HUES48 (cell line): ENCODE results near the gene TSC22D2.

Source experiments
- H3K27ac ChIP-seq: one replicate; pipeline ENCODE4 v1.7.0; 2013; ENCODE audit warnings: low read depth, low read length, inconsistent platforms
- H3K27me3 ChIP-seq: 2 replicates; pipeline ENCODE4 v1.6.1; 2013; ENCODE audit warnings: mild to moderate bottlenecking, low read length; ENCODE audit not compliant: control insufficient read depth, insufficient read depth
- H3K36me3 ChIP-seq: 2 replicates; pipeline ENCODE4 v1.6.1; 2013; ENCODE audit warnings: low read length; ENCODE audit not compliant: control insufficient read depth, insufficient read depth
- H3K4me1 ChIP-seq: 2 replicates; pipeline ENCODE4 v1.6.1; 2013; ENCODE audit warnings: mild to moderate bottlenecking, low read length; ENCODE audit not compliant: control insufficient read depth, insufficient read depth
- H3K4me3 ChIP-seq: 2 replicates; pipeline ENCODE4 v1.5.1; 2013; ENCODE audit warnings: mild to moderate bottlenecking, low read depth, low read length
- H3K9ac ChIP-seq: 2 replicates; pipeline ENCODE4 v1.6.1; 2013; ENCODE audit warnings: mild to moderate bottlenecking, low read depth, low read length, moderate library complexity
- H3K9me3 ChIP-seq: 2 replicates; pipeline ENCODE4 v1.6.1; 2013; ENCODE audit warnings: low read length; ENCODE audit not compliant: control insufficient read depth, insufficient read depth

TSC22D2 gene

GRCh38 chr3:150408221-150409124 is at the start of gene TSC22D2:
TSC22D2 (plus strand) TSS chr3:150408298; CDS start chr3:150409351, 1,053 bp downstream.
- H3K4me1 ChIP-seq, result peaks cover 29% of the 10 kb centered on the region
- no peaks in the 10 kb centered on the region for H3K27me3 ChIP-seq
- no peaks in the 10 kb centered on the region for H3K9me3 ChIP-seq
- peak within 1 kb of the TSS; percentile 79 for H3K9ac ChIP-seq
- peak within 1 kb of the TSS; percentile 100 for H3K27ac ChIP-seq
- peak within 1 kb of the TSS; percentile 93 for H3K4me3 ChIP-seq
- H3K36me3 ChIP-seq, result peaks cover 6% of the 10 kb centered on the region; the same call in 1 of the 2 replicates

GRCh38 chr3:150359381-150359780 is 48.7 kb upstream of the TSC22D2 start:
- Histone ChIP-seq H3K36me3 (no peaks in the 10 kb centered on the region), H3K4me1 (peaks cover 8% of the 10 kb centered on the region), H3K27ac (no peak overlapping the region), H3K27me3 (no peaks in the 10 kb centered on the region), H3K9me3 (no peaks in the 10 kb centered on the region), H3K4me3 (no peak overlapping the region), H3K9ac (no peak overlapping the region)

- no peaks in the 10 kb centered on the region for H3K27me3 ChIP-seq
- no peaks in the 10 kb centered on the region; the same call in 1 of the 2 replicates for H3K4me1 ChIP-seq
- H3K27ac ChIP-seq, result no peak overlapping the region
- H3K9me3 ChIP-seq, result no peaks in the 10 kb centered on the region
- no peak overlapping the region for H3K4me3 ChIP-seq
- no peaks in the 10 kb centered on the region for H3K36me3 ChIP-seq
- no peak overlapping the region for H3K9ac ChIP-seq
Observed at GRCh38 chr3:150360966-150361365, 47.1 kb upstream of the TSC22D2 start.

GRCh38 chr3:150362515-150363302 is 45.4 kb upstream of the TSC22D2 start:
- H3K4me3 ChIP-seq, result no peak overlapping the region
- no peaks in the 10 kb centered on the region; the same call in 1 of the 2 replicates for H3K4me1 ChIP-seq
- H3K9ac ChIP-seq, result no peak overlapping the region
- H3K9me3 ChIP-seq, result no peaks in the 10 kb centered on the region
- no peak overlapping the region for H3K27ac ChIP-seq
- no peaks in the 10 kb centered on the region for H3K36me3 ChIP-seq
- no peaks in the 10 kb centered on the region for H3K27me3 ChIP-seq

GRCh38 chr3:150363420-150363819 is 44.7 kb upstream of the TSC22D2 start:
- Histone ChIP-seq H3K27ac (no peak overlapping the region), H3K9me3 (no peaks in the 10 kb centered on the region), H3K4me1 (no peaks in the 10 kb centered on the region; the same call in 1 of the 2 replicates), H3K36me3 (no peaks in the 10 kb centered on the region), H3K9ac (no peak overlapping the region), H3K27me3 (no peaks in the 10 kb centered on the region), H3K4me3 (no peak overlapping the region)

- Histone ChIP-seq H3K36me3 (no peaks in the 10 kb centered on the region), H3K9ac (no peak overlapping the region), H3K9me3 (no peaks in the 10 kb centered on the region), H3K4me1 (peaks cover 2% of the 10 kb centered on the region), H3K27me3 (no peaks in the 10 kb centered on the region), H3K4me3 (no peak overlapping the region), H3K27ac (no peak overlapping the region)
Observed at GRCh38 chr3:150365132-150365604, 42.9 kb upstream of the TSC22D2 start.

- Histone ChIP-seq H3K36me3 (no peaks in the 10 kb centered on the region), H3K27ac (no peak overlapping the region), H3K27me3 (no peaks in the 10 kb centered on the region), H3K9me3 (no peaks in the 10 kb centered on the region), H3K9ac (no peak overlapping the region), H3K4me3 (no peak overlapping the region), H3K4me1 (peaks cover 28% of the 10 kb centered on the region)
Observed at GRCh38 chr3:150367757-150368156, 40.3 kb upstream of the TSC22D2 start.

- peak overlapping the region; percentile 37; the same call in 1 of the 2 replicates for H3K9ac ChIP-seq
- H3K9me3 ChIP-seq, result no peaks in the 10 kb centered on the region
- no peaks in the 10 kb centered on the region for H3K27me3 ChIP-seq
- H3K4me1 ChIP-seq, result peaks cover 33% of the 10 kb centered on the region
- H3K4me3 ChIP-seq, result peak overlapping the region; percentile 38
- peak overlapping the region; percentile 69 for H3K27ac ChIP-seq
- no peaks in the 10 kb centered on the region for H3K36me3 ChIP-seq
Observed at GRCh38 chr3:150370122-150370602, 37.9 kb upstream of the TSC22D2 start.

- Histone ChIP-seq H3K9me3 (no peaks in the 10 kb centered on the region), H3K4me3 (peak overlapping the region; percentile 38; the same call in 1 of the 2 replicates), H3K9ac (peak overlapping the region; percentile 40; the same call in 1 of the 2 replicates), H3K27me3 (no peaks in the 10 kb centered on the region), H3K4me1 (peaks cover 33% of the 10 kb centered on the region), H3K36me3 (no peaks in the 10 kb centered on the region), H3K27ac (peak overlapping the region; percentile 62)
Observed at GRCh38 chr3:150370999-150371398, 37.1 kb upstream of the TSC22D2 start.

- Histone ChIP-seq H3K27ac (peak overlapping the region; percentile 62), H3K9me3 (no peaks in the 10 kb centered on the region), H3K4me3 (peak overlapping the region; percentile 37; the same call in 1 of the 2 replicates), H3K27me3 (no peaks in the 10 kb centered on the region), H3K9ac (peak overlapping the region; percentile 40; the same call in 1 of the 2 replicates), H3K36me3 (no peaks in the 10 kb centered on the region), H3K4me1 (peaks cover 33% of the 10 kb centered on the region)
Observed at GRCh38 chr3:150371741-150372254, 36.3 kb upstream of the TSC22D2 start.
